Measurements from ENCODE around the gene PRDM1.

PRDM1 gene

GRCh38 chr6:106083618-106084017, 2.5 kb upstream of the PRDM1 start:
- peaks cover 5% of the 10 kb centered on the region for H3K4me1 ChIP-seq (ENCODE audit: control insufficient read depth, insufficient read depth, low read length)

GRCh38 chr6:106084106-106084988, 1.8 kb upstream of the PRDM1 start:
- peaks cover 26 to 29% of the 10 kb centered on the region in 2 donors for H3K27me3 ChIP-seq (ENCODE audit: control insufficient read depth in 1 of 2, insufficient read depth in 2 of 2, low read length in 2 of 2)
- H3K4me3 ChIP-seq (ENCODE audit: low read length in 2 of 2), result no peak overlapping the region
- peaks cover 5% of the 10 kb centered on the region for H3K4me1 ChIP-seq (ENCODE audit: control insufficient read depth, insufficient read depth, low read length)
- no peak overlapping the region for H3K27ac ChIP-seq (ENCODE audit: low read length)
- no peaks in the 10 kb centered on the region for H3K36me3 ChIP-seq (ENCODE audit: control insufficient read depth in 2 of 2, insufficient read depth in 2 of 2, low read length in 2 of 2)
- no peaks in the 10 kb centered on the region for H3K9me3 ChIP-seq (ENCODE audit: control insufficient read depth in 2 of 2, low read length in 2 of 2)
- no peak overlapping the region for H3K9ac ChIP-seq (ENCODE audit: low read length in 2 of 2)

More at GRCh38 chr6:106083618-106084017, 2.5 kb upstream of the PRDM1 start:
- no peaks in the 10 kb centered on the region for H3K9me3 ChIP-seq (ENCODE audit: control insufficient read depth in 2 of 2, low read length in 2 of 2)
- peaks cover 20 to 29% of the 10 kb centered on the region in 2 donors for H3K27me3 ChIP-seq (ENCODE audit: control insufficient read depth in 1 of 2, insufficient read depth in 2 of 2, low read length in 2 of 2)
- no peak overlapping the region for H3K4me3 ChIP-seq (ENCODE audit: low read length in 2 of 2)
- no peak overlapping the region for H3K27ac ChIP-seq (ENCODE audit: low read length)
- H3K36me3 ChIP-seq (ENCODE audit: control insufficient read depth in 2 of 2, insufficient read depth in 2 of 2, low read length in 2 of 2), result no peaks in the 10 kb centered on the region
- H3K9ac ChIP-seq (ENCODE audit: low read length in 2 of 2), result no peak overlapping the region

GRCh38 chr6:106084989-106085691, 996 bp upstream of the PRDM1 start:
- H3K9me3 ChIP-seq (ENCODE audit: control insufficient read depth in 2 of 2, low read length in 2 of 2), result no peaks in the 10 kb centered on the region
- H3K4me3 ChIP-seq (ENCODE audit: low read length in 2 of 2), result no peak overlapping the region
- H3K27ac ChIP-seq (ENCODE audit: low read length), result no peak overlapping the region
- H3K9ac ChIP-seq (ENCODE audit: low read length in 2 of 2), result no peak overlapping the region
- peaks cover 29 to 31% of the 10 kb centered on the region in 2 donors for H3K27me3 ChIP-seq (ENCODE audit: control insufficient read depth in 1 of 2, insufficient read depth in 2 of 2, low read length in 2 of 2)
- peaks cover 5% of the 10 kb centered on the region for H3K4me1 ChIP-seq (ENCODE audit: control insufficient read depth, insufficient read depth, low read length)
- no peaks in the 10 kb centered on the region for H3K36me3 ChIP-seq (ENCODE audit: control insufficient read depth in 2 of 2, insufficient read depth in 2 of 2, low read length in 2 of 2)

GRCh38 chr6:106085692-106085983, 498 bp upstream of the PRDM1 start:
- H3K36me3 ChIP-seq (ENCODE audit: control insufficient read depth in 2 of 2, insufficient read depth in 2 of 2, low read length in 2 of 2), result no peaks in the 10 kb centered on the region
- peaks cover 5% of the 10 kb centered on the region for H3K4me1 ChIP-seq (ENCODE audit: control insufficient read depth, insufficient read depth, low read length)
- no peak overlapping the region for H3K27ac ChIP-seq (ENCODE audit: low read length)
- no peaks in the 10 kb centered on the region for H3K9me3 ChIP-seq (ENCODE audit: control insufficient read depth in 2 of 2, low read length in 2 of 2)
- H3K4me3 ChIP-seq (ENCODE audit: low read length in 2 of 2), result peak overlapping the region; percentile 56 to 66
- H3K27me3 ChIP-seq (ENCODE audit: control insufficient read depth in 1 of 2, insufficient read depth in 2 of 2, low read length in 2 of 2), result peaks cover 29 to 31% of the 10 kb centered on the region in 2 donors
- no peak overlapping the region for H3K9ac ChIP-seq (ENCODE audit: low read length in 2 of 2)

GRCh38 chr6:106086814-106087175, 659 bp downstream of the PRDM1 start:
- H3K4me3 ChIP-seq (ENCODE audit: low read length in 2 of 2), result peak overlapping the region in 1 of 2 donors; percentile 66
- no peaks in the 10 kb centered on the region for H3K36me3 ChIP-seq (ENCODE audit: control insufficient read depth in 2 of 2, insufficient read depth in 2 of 2, low read length in 2 of 2)
- H3K27ac ChIP-seq (ENCODE audit: low read length), result no peak overlapping the region
- peaks cover 5% of the 10 kb centered on the region for H3K4me1 ChIP-seq (ENCODE audit: control insufficient read depth, insufficient read depth, low read length)
- peaks cover 29 to 31% of the 10 kb centered on the region in 2 donors for H3K27me3 ChIP-seq (ENCODE audit: control insufficient read depth in 1 of 2, insufficient read depth in 2 of 2, low read length in 2 of 2)
- no peaks in the 10 kb centered on the region for H3K9me3 ChIP-seq (ENCODE audit: control insufficient read depth in 2 of 2, low read length in 2 of 2)
- H3K9ac ChIP-seq (ENCODE audit: low read length in 2 of 2), result no peak overlapping the region

GRCh38 chr6:106087548-106088325, 1.6 kb downstream of the PRDM1 start:
- H3K4me1 ChIP-seq (ENCODE audit: control insufficient read depth, insufficient read depth, low read length), result peaks cover 5% of the 10 kb centered on the region
- peak overlapping the region in 1 of 2 donors; percentile 56 for H3K4me3 ChIP-seq (ENCODE audit: low read length in 2 of 2)
- H3K9ac ChIP-seq (ENCODE audit: low read length in 2 of 2), result no peak overlapping the region

GRCh38 chr6:106090001-106090400, 3.9 kb downstream of the PRDM1 start:
- H3K9me3 ChIP-seq (ENCODE audit: control insufficient read depth in 2 of 2, low read length in 2 of 2), result no peaks in the 10 kb centered on the region
- H3K36me3 ChIP-seq (ENCODE audit: control insufficient read depth in 2 of 2, insufficient read depth in 2 of 2, low read length in 2 of 2), result no peaks in the 10 kb centered on the region
- no peak overlapping the region for H3K27ac ChIP-seq (ENCODE audit: low read length)
- no peak overlapping the region for H3K4me3 ChIP-seq (ENCODE audit: low read length in 2 of 2)
- no peak overlapping the region for H3K9ac ChIP-seq (ENCODE audit: low read length in 2 of 2)
- peaks cover 23 to 42% of the 10 kb centered on the region in 2 donors for H3K27me3 ChIP-seq (ENCODE audit: control insufficient read depth in 1 of 2, insufficient read depth in 2 of 2, low read length in 2 of 2)
- peaks cover 5% of the 10 kb centered on the region for H3K4me1 ChIP-seq (ENCODE audit: control insufficient read depth, insufficient read depth, low read length)

More at GRCh38 chr6:106087548-106088325, 1.6 kb downstream of the PRDM1 start:
- peaks cover 29 to 36% of the 10 kb centered on the region in 2 donors for H3K27me3 ChIP-seq (ENCODE audit: control insufficient read depth in 1 of 2, insufficient read depth in 2 of 2, low read length in 2 of 2)
- H3K9me3 ChIP-seq (ENCODE audit: control insufficient read depth in 2 of 2, low read length in 2 of 2), result no peaks in the 10 kb centered on the region
- no peak overlapping the region for H3K27ac ChIP-seq (ENCODE audit: low read length)
- H3K36me3 ChIP-seq (ENCODE audit: control insufficient read depth in 2 of 2, insufficient read depth in 2 of 2, low read length in 2 of 2), result no peaks in the 10 kb centered on the region

- Histone ChIP-seq H3K4me3 (ENCODE audit: low read length in 2 of 2) (no peak overlapping the region), H3K27ac (ENCODE audit: low read length) (no peak overlapping the region), H3K9ac (ENCODE audit: low read length in 2 of 2) (no peak overlapping the region), H3K27me3 (ENCODE audit: control insufficient read depth in 1 of 2, insufficient read depth in 2 of 2, low read length in 2 of 2) (peaks cover 14 to 49% of the 10 kb centered on the region in 2 donors), H3K9me3 (ENCODE audit: control insufficient read depth in 2 of 2, low read length in 2 of 2) (no peaks in the 10 kb centered on the region), H3K4me1 (ENCODE audit: control insufficient read depth, insufficient read depth, low read length) (peaks cover 3% of the 10 kb centered on the region), H3K36me3 (ENCODE audit: control insufficient read depth in 2 of 2, insufficient read depth in 2 of 2, low read length in 2 of 2) (no peaks in the 10 kb centered on the region)
Measured at GRCh38 chr6:106092279-106092678, 6.1 kb downstream of the PRDM1 start.

GRCh38 chr6:106094261-106094963, 8.3 kb downstream of the PRDM1 start:
- Histone ChIP-seq H3K27me3 (ENCODE audit: control insufficient read depth in 1 of 2, insufficient read depth in 2 of 2, low read length in 2 of 2) (peaks cover 12 to 49% of the 10 kb centered on the region in 2 donors), H3K4me3 (ENCODE audit: low read length in 2 of 2) (no peak overlapping the region), H3K9ac (ENCODE audit: low read length in 2 of 2) (no peak overlapping the region), H3K9me3 (ENCODE audit: control insufficient read depth in 2 of 2, low read length in 2 of 2) (no peaks in the 10 kb centered on the region), H3K36me3 (ENCODE audit: control insufficient read depth in 2 of 2, insufficient read depth in 2 of 2, low read length in 2 of 2) (no peaks in the 10 kb centered on the region), H3K27ac (ENCODE audit: low read length) (no peak overlapping the region), H3K4me1 (ENCODE audit: control insufficient read depth, insufficient read depth, low read length) (no peaks in the 10 kb centered on the region)

- Histone ChIP-seq H3K9ac (ENCODE audit: low read length in 2 of 2) (no peak overlapping the region), H3K9me3 (ENCODE audit: control insufficient read depth in 2 of 2, low read length in 2 of 2) (no peaks in the 10 kb centered on the region), H3K4me3 (ENCODE audit: low read length in 2 of 2) (no peak overlapping the region), H3K27me3 (ENCODE audit: control insufficient read depth in 1 of 2, insufficient read depth in 2 of 2, low read length in 2 of 2) (peaks cover 12 to 46% of the 10 kb centered on the region in 2 donors), H3K4me1 (ENCODE audit: control insufficient read depth, insufficient read depth, low read length) (no peaks in the 10 kb centered on the region), H3K27ac (ENCODE audit: low read length) (no peak overlapping the region), H3K36me3 (ENCODE audit: control insufficient read depth in 2 of 2, insufficient read depth in 2 of 2, low read length in 2 of 2) (no peaks in the 10 kb centered on the region)
Measured at GRCh38 chr6:106094964-106095335, 8.8 kb downstream of the PRDM1 start.

All from stomach smooth muscle (tissue), 2 donors.